ENCODE results near the gene HLCS. TPM values are rescaled to one million over a fixed set of nuclear protein-coding genes. Genes with fewer than 3 reads are reported as not detected.

The HLCS gene
- total RNA-seq, 1 donor from 2014 or later: 20.2 TPM

- no peak for TF ChIP-seq CTCF (IDR thresholded peaks at IDR 0.05; ENCODE audit: unreplicated experiment)
- Mint-ChIP-seq H3K9me3 (no peaks in the 10 kb centered on the region), H3K36me3 (peaks cover 10% of the 10 kb centered on the region), H3K4me1 (no peaks in the 10 kb centered on the region), H3K27me3 (ENCODE audit: low read depth) (no peaks in the 10 kb centered on the region), H3K27ac (no peak overlapping the region), H3K4me3 (no peak overlapping the region)
- no peak for DNase-seq (ENCODE audit: low spot score in 2 of 2, unreplicated experiment in 2 of 2)
These were observed 75.3 kb downstream of the HLCS start for GRCh38 chr21:36891121-36891520.

GRCh38 chr21:36890086-36890485, 76.4 kb downstream of the HLCS start:
- H3K36me3 Mint-ChIP-seq: peaks cover 11% of the 10 kb centered on the region
- no peaks in the 10 kb centered on the region for H3K4me1 Mint-ChIP-seq
- H3K27me3 Mint-ChIP-seq (ENCODE audit: low read depth): no peaks in the 10 kb centered on the region
- no peaks in the 10 kb centered on the region for H3K9me3 Mint-ChIP-seq
- H3K27ac Mint-ChIP-seq: no peak overlapping the region
- no peak for DNase-seq (ENCODE audit: low spot score in 2 of 2, unreplicated experiment in 2 of 2)
- no peak overlapping the region for H3K4me3 Mint-ChIP-seq
- TF ChIP-seq CTCF (IDR thresholded peaks at IDR 0.05; ENCODE audit: unreplicated experiment): no peak

GRCh38 chr21:36889401-36889800, 77.1 kb downstream of the HLCS start:
- Mint-ChIP-seq H3K9me3 (no peaks in the 10 kb centered on the region), H3K27me3 (ENCODE audit: low read depth) (no peaks in the 10 kb centered on the region), H3K4me1 (no peaks in the 10 kb centered on the region), H3K36me3 (peaks cover 12% of the 10 kb centered on the region), H3K27ac (no peak overlapping the region), H3K4me3 (no peak overlapping the region)
- no peak for TF ChIP-seq CTCF (IDR thresholded peaks at IDR 0.05; ENCODE audit: unreplicated experiment)
- no peak for DNase-seq (ENCODE audit: low spot score in 2 of 2, unreplicated experiment in 2 of 2)

- Mint-ChIP-seq H3K4me1 (no peaks in the 10 kb centered on the region), H3K9me3 (peaks cover 9% of the 10 kb centered on the region), H3K4me3 (no peak overlapping the region), H3K27ac (no peak overlapping the region), H3K36me3 (peaks cover 18% of the 10 kb centered on the region), H3K27me3 (ENCODE audit: low read depth) (no peaks in the 10 kb centered on the region)
- TF ChIP-seq CTCF (IDR thresholded peaks at IDR 0.05; ENCODE audit: unreplicated experiment): no peak
- DNase-seq (ENCODE audit: low spot score in 2 of 2, unreplicated experiment in 2 of 2): no peak
These were observed 78.0 kb downstream of the HLCS start for GRCh38 chr21:36888466-36888865.

GRCh38 chr21:36887963-36888362, 78.5 kb downstream of the HLCS start:
- peaks cover 23% of the 10 kb centered on the region for H3K36me3 Mint-ChIP-seq
- DNase-seq (ENCODE audit: low spot score in 2 of 2, unreplicated experiment in 2 of 2): no peak
- no peak overlapping the region for H3K27ac Mint-ChIP-seq
- peaks cover 14% of the 10 kb centered on the region for H3K9me3 Mint-ChIP-seq
- no peak overlapping the region for H3K4me3 Mint-ChIP-seq
- no peaks in the 10 kb centered on the region for H3K4me1 Mint-ChIP-seq
- H3K27me3 Mint-ChIP-seq (ENCODE audit: low read depth): no peaks in the 10 kb centered on the region
- TF ChIP-seq CTCF (IDR thresholded peaks at IDR 0.05; ENCODE audit: unreplicated experiment): no peak
